CD4-positive, alpha-beta T cell (primary cell): ENCODE results near the gene MYEF2. TPM values are rescaled to one million over a fixed set of nuclear protein-coding genes. Genes with fewer than 3 reads are reported as not detected.

Source experiments
- ATAC-seq: fragments of 200-7000 bp; cut with Tn5 transposase; one replicate; pipeline ENCODE4 v1.10.0; 2022; ENCODE audit warnings: mild to moderate bottlenecking; ENCODE audit not compliant: poor library complexity
- CTCF ChIA-PET: fragments of 350-600 bp; sonication (Branson Sonifier 250); formaldehyde crosslinking; loops from one replicate; lab custom pipeline; 2021; ENCODE audit warnings: antibody characterized with exemption, inconsistent platforms; lab: Charles Lee
- POLR2A ChIA-PET: fragments of 350-600 bp; sonication (Branson Sonifier 250); formaldehyde crosslinking; loops from one replicate; lab custom pipeline; 2021; ENCODE audit warnings: antibody characterized with exemption, inconsistent platforms; lab: Charles Lee
- DNase-seq, 14 experiments: peaks; one replicate each; pipeline ENCODE4 v3.0.0-alpha.2; 2013 to 2020; ENCODE audit warnings: mixed read lengths in 2 of 14
- H3K27ac ChIP-seq, 2 donors: one replicate each; pipeline versions ENCODE4 v1.5.1 to v1.7.0; 2013; ENCODE audit warnings: low read length in 2 of 2, low read depth in 1 of 2, mild to moderate bottlenecking in 1 of 2
- H3K27me3 ChIP-seq, 2 experiments: 1 replicate in 1 of 2; 2 replicates in 1 of 2; pipeline versions ENCODE4 v1.6.1 to v1.7.0; 2013; ENCODE audit warnings: low read length in 2 of 2, control low read depth in 1 of 2, mild to moderate bottlenecking in 1 of 2, moderate library complexity in 1 of 2; ENCODE audit not compliant: insufficient read depth in 2 of 2, control insufficient read depth in 1 of 2
- H3K36me3 ChIP-seq: one replicate; pipeline ENCODE4 v1.6.1; 2013; ENCODE audit warnings: low read length, control low read depth; ENCODE audit not compliant: insufficient read depth
- H3K4me1 ChIP-seq: one replicate; pipeline ENCODE4 v1.6.1; 2013; ENCODE audit warnings: low read length, control low read depth; ENCODE audit not compliant: insufficient read depth
- H3K4me3 ChIP-seq: one replicate; pipeline ENCODE4 v1.5.1; 2013; ENCODE audit warnings: mild to moderate bottlenecking, low read length, moderate library complexity
- H3K9me3 ChIP-seq, 2 experiments: 1 replicate in 1 of 2; 2 replicates in 1 of 2; pipeline versions ENCODE4 v1.6.1 to v1.7.0; 2013; ENCODE audit warnings: low read length in 2 of 2, mild to moderate bottlenecking in 2 of 2, control low read depth in 1 of 2, moderate library complexity in 1 of 2; ENCODE audit not compliant: control insufficient read depth in 1 of 2, insufficient read depth in 1 of 2
- H3K27ac Mint-ChIP-seq: one replicate; pipeline ENCODE4 v1.8.0; 2020; ENCODE audit warnings: mixed read lengths
- H3K27me3 Mint-ChIP-seq: one replicate; pipeline ENCODE4 v1.8.0; 2021; ENCODE audit warnings: mixed read lengths
- H3K36me3 Mint-ChIP-seq: one replicate; pipeline ENCODE4 v1.8.0; 2021; ENCODE audit warnings: low read depth, mixed read lengths
- H3K4me1 Mint-ChIP-seq: one replicate; pipeline ENCODE4 v1.8.0; 2021; ENCODE audit warnings: low read depth, mixed read lengths
- H3K4me3 Mint-ChIP-seq: one replicate; pipeline ENCODE4 v1.8.0; 2020; ENCODE audit warnings: mild to moderate bottlenecking, mixed read lengths
- H3K9me3 Mint-ChIP-seq: one replicate; pipeline ENCODE4 v1.8.0; 2020; ENCODE audit warnings: mixed read lengths
- CTCF ChIP-seq: fragments of 200-600 bp; IDR thresholded peaks from one replicate; pipeline ENCODE4 v1.8.0; 2022; ENCODE audit warnings: antibody characterized with exemption, mild to moderate bottlenecking
- intact Hi-C, 2 experiments: fragments of 100-400 bp; cut with DNase I in 1 of 2; cut with micrococcal nuclease in 1 of 2; formaldehyde crosslinking; loops; one replicate each; pipeline versions ENCODE4 v1.15.1 to v1.9.0; 2023 to 2025; cut with DNase I, micrococcal nuclease
- total RNA-seq, 174 experiments: library from RNA in 2 of 174; stranded (reverse) in 2 of 174; gene quantifications; one replicate each; pipeline ENCODE4 v1.2.3 and lab custom pipeline; 2021 to 2026

Gene MYEF2
- total RNA-seq, 2 experiments from 2014 or later: 19.3 to 24.7 TPM

- TF ChIP-seq CTCF: no peak
- ChIA-PET POLR2A (no interaction called here), CTCF (no interaction called here)
- peaks cover 2% of the 10 kb centered on the region for H3K9me3 Mint-ChIP-seq
- Histone ChIP-seq H3K27ac (no peak overlapping the region), H3K36me3 (no peaks in the 10 kb centered on the region), H3K4me3 (no peak overlapping the region), H3K4me1 (no peaks in the 10 kb centered on the region), H3K27me3 (no peaks in the 10 kb centered on the region), H3K9me3 (no peaks in the 10 kb centered on the region)
- H3K4me3 Mint-ChIP-seq: no peak overlapping the region
- H3K27me3 Mint-ChIP-seq: peaks cover 18% of the 10 kb centered on the region
- H3K27ac Mint-ChIP-seq: no peak overlapping the region
- no peaks in the 10 kb centered on the region for H3K36me3 Mint-ChIP-seq
- intact Hi-C loops: loop anchor here in 1 of 2 experiments (10.0 kb wide), 1 partner anchor 166 kb away; no protein-coding TSS in a partner anchor
- no peaks in the 10 kb centered on the region for H3K4me1 Mint-ChIP-seq
- ATAC-seq (no peak), DNase-seq (no peak)
These were observed 58.8 kb downstream of the MYEF2 start for GRCh38 chr15:48119277-48119676.

- H3K36me3 Mint-ChIP-seq: no peaks in the 10 kb centered on the region
- ChIA-PET POLR2A (no interaction called here), CTCF (no interaction called here)
- Histone ChIP-seq H3K27me3 (peaks cover 0 to 4% of the 10 kb centered on the region in 2 experiments), H3K36me3 (no peaks in the 10 kb centered on the region), H3K4me1 (no peaks in the 10 kb centered on the region), H3K9me3 (no peaks in the 10 kb centered on the region), H3K27ac (no peak overlapping the region), H3K4me3 (no peak overlapping the region)
- ATAC-seq: no peak
- H3K9me3 Mint-ChIP-seq: no peaks in the 10 kb centered on the region
- H3K4me1 Mint-ChIP-seq: no peaks in the 10 kb centered on the region
- peaks cover 47% of the 10 kb centered on the region for H3K27me3 Mint-ChIP-seq
- H3K4me3 Mint-ChIP-seq: no peak overlapping the region
- intact Hi-C loops: loop anchor here in 1 of 2 experiments (10.0 kb wide), 1 partner anchor 173 kb away; no protein-coding TSS in a partner anchor
- no peak for TF ChIP-seq CTCF
- no peak overlapping the region for H3K27ac Mint-ChIP-seq
- no peak for DNase-seq
These were observed 65.9 kb downstream of the MYEF2 start for GRCh38 chr15:48112242-48112641.

- Histone ChIP-seq H3K4me1 (no peaks in the 10 kb centered on the region), H3K27me3 (peaks cover 0 to 4% of the 10 kb centered on the region in 2 experiments), H3K9me3 (no peaks in the 10 kb centered on the region), H3K4me3 (no peak overlapping the region), H3K36me3 (no peaks in the 10 kb centered on the region), H3K27ac (no peak overlapping the region)
- Mint-ChIP-seq H3K27me3 (peaks cover 58% of the 10 kb centered on the region), H3K27ac (no peak overlapping the region), H3K9me3 (no peaks in the 10 kb centered on the region), H3K4me3 (no peak overlapping the region), H3K4me1 (no peaks in the 10 kb centered on the region), H3K36me3 (no peaks in the 10 kb centered on the region)
- no peak for TF ChIP-seq CTCF
- no peak for ATAC-seq
- POLR2A ChIA-PET: no interaction called here
- DNase-seq: no peak
- CTCF ChIA-PET: no interaction called here
- intact Hi-C loops: loop anchor here in 1 of 2 experiments (10.0 kb wide), 1 partner anchor 175 kb away; no protein-coding TSS in a partner anchor
These were observed 68.1 kb downstream of the MYEF2 start for GRCh38 chr15:48109856-48110531.
